ENCODE results near the gene TMEM135.

GRCh38 chr11:87361891-87362290, 324.2 kb downstream of the TMEM135 start:
- no peak for TF ChIP-seq CTCF (conservative IDR thresholded peaks at IDR 0.05; ENCODE audit: low read depth, low read length)
- TF ChIP-seq EZH2 (IDR thresholded peaks at IDR 0.05; ENCODE audit: low read length, unreplicated experiment), result no peak
- no peak for TF ChIP-seq EZH2phosphoT487 (IDR thresholded peaks at IDR 0.05; ENCODE audit: borderline replicate concordance, low read length)

Data from PC-3 (cell line).